GM19193 (cell line): ENCODE measurements around the gene CEMP1.

Source experiments
- POLR2A ChIP-seq: IDR thresholded peaks from 4 replicates; pipeline ENCODE4 v1.6.1; 2011; ENCODE audit not compliant: insufficient read depth, insufficient read length; ENCODE audit errors: extremely low read depth

Gene CEMP1

GRCh38 chr16:2531371-2531695 lies at the start of gene CEMP1:
Gene CEMP1, minus strand, starts transcription at chr16:2531408. Its CDS starts 335 bp downstream, at chr16:2531073.
- no peak for TF ChIP-seq POLR2A

GRCh38 chr16:2537451-2538379 lies 6.5 kb upstream of the CEMP1 start, which contains the start of gene PDPK1:
Gene PDPK1, plus strand, starts transcription at chr16:2538021. Its CDS starts 92 bp downstream, at chr16:2538113.
- peak; percentile 73 for TF ChIP-seq POLR2A

GRCh38 chr16:2535625-2536013 lies 4.4 kb upstream of the CEMP1 start:
- no peak for TF ChIP-seq POLR2A

- TF ChIP-seq POLR2A: no peak
These were observed 2.7 kb upstream of the CEMP1 start for GRCh38 chr16:2533912-2534311.

- TF ChIP-seq POLR2A: no peak
These were observed 1.4 kb upstream of the CEMP1 start for GRCh38 chr16:2532494-2533141.

GRCh38 chr16:2531696-2532493 lies 687 bp upstream of the CEMP1 start:
- TF ChIP-seq POLR2A: peak; percentile 68

GRCh38 chr16:2530629-2531318 lies 434 bp downstream of the CEMP1 start:
- no peak for TF ChIP-seq POLR2A

GRCh38 chr16:2529961-2530628 lies 1.1 kb downstream of the CEMP1 start:
- no peak for TF ChIP-seq POLR2A

GRCh38 chr16:2529061-2529931 lies 1.9 kb downstream of the CEMP1 start:
- TF ChIP-seq POLR2A: no peak

GRCh38 chr16:2528161-2529060 lies 2.8 kb downstream of the CEMP1 start:
- no peak for TF ChIP-seq POLR2A

- no peak for TF ChIP-seq POLR2A
These were observed 3.5 kb downstream of the CEMP1 start for GRCh38 chr16:2527784-2528100.

GRCh38 chr16:2527071-2527783 lies 4.0 kb downstream of the CEMP1 start:
- no peak for TF ChIP-seq POLR2A
